Peyer's patch (tissue), 4 donors: ENCODE measurements around the gene DTWD2.
"Not testable (repeated sequence)": the region's sequence is repeated elsewhere in the genome, so short reads cannot be mapped to it uniquely, and the experiment has no call there.

Experiments used
- CTCF ChIP-seq, 6 experiments: fragments of 450-650 bp in 4 of 6; fragments of 200-600 bp in 2 of 6; sonication (generic) in 1 of 6; IDR thresholded peaks; one replicate each; pipeline ENCODE4 v1.5.1; 2017 to 2019; ENCODE audit warnings: antibody characterized with exemption in 6 of 6, mild to moderate bottlenecking in 3 of 6, moderate library complexity in 1 of 6
- POLR2A ChIP-seq, 2 donors: fragments of 450-650 bp; IDR thresholded peaks; one replicate each; pipeline ENCODE4 v1.5.1; 2017; ENCODE audit warnings: antibody characterized with exemption in 2 of 2, mild to moderate bottlenecking in 2 of 2, moderate library complexity in 2 of 2

GRCh38 chr5:118964970-118965369, 23.4 kb downstream of the DTWD2 start:
- not testable (repeated sequence) for TF ChIP-seq POLR2A, CTCF (IDR thresholded peaks at IDR 0.05)
